ENCODE measurements around the gene LRRC37A. TPM values are rescaled to one million over a fixed set of nuclear protein-coding genes. Genes with fewer than 3 reads are reported as not detected.
A peak's percentile ranks its signal among the peaks of the same experiment; 100 is the strongest.
"Not testable (repeated sequence)": the region's sequence is repeated elsewhere in the genome, so short reads cannot be mapped to it uniquely, and the experiment has no call there.

LRRC37A gene
- 1.8 and 1.9 TPM in 2 replicates for total RNA-seq

DNA sequence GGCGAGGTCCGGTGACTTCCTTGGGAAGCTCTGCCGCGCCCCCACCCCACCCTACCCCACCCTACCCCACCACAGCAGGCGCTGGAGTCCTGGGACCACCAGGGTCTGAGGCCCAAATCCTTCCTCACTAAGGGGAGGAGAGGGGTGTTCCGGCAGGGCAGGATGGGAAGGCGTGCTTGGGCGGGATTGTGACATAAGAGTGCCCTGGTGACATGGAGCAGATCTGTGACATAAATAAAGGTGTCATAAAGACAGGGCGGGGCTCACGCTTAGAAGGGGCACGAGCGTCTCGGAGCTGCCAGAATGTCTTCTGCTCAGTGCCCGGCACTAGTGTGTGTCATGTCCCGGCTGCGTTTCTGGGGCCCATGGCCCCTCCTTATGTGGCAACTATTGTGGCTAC is at the start of gene LRRC37A:
LRRC37A (plus strand) TSS at position 301 of the 400 bp plus-strand sequence; CDS start at position 304, 3 bp downstream.
- DNase-seq (ENCODE audit: low read depth); H3K36me3 ChIP-seq (ENCODE audit: control insufficient read depth, insufficient read depth, low read length); H3K4me3 ChIP-seq (ENCODE audit: low read depth, low read length); FAIRE-seq; H3K27me3 ChIP-seq (ENCODE audit: control insufficient read depth, insufficient read depth, low read length): not testable (repeated sequence)

DNA sequence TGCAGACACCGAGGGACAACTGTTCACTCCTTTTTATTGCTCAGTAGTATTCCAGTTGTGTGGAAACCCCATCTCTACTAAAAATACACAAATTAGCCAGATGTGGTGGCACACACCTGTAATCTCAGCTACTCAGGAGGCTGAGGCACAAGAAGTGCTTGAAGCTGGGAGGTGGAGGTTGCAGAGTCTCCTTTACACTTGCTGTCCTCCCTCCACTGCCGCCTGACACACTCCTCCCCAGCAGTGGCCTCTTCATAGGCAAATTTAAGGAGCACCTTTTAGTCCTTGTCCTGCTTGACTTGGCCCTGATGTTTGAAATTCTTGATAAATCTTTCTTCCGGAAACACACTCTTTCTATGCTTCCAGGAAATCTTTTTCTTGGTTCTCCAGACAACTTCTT is 45.8 kb upstream of the LRRC37A start:
- DNase-seq (ENCODE audit: low read depth); FAIRE-seq: not testable (repeated sequence)

DNA sequence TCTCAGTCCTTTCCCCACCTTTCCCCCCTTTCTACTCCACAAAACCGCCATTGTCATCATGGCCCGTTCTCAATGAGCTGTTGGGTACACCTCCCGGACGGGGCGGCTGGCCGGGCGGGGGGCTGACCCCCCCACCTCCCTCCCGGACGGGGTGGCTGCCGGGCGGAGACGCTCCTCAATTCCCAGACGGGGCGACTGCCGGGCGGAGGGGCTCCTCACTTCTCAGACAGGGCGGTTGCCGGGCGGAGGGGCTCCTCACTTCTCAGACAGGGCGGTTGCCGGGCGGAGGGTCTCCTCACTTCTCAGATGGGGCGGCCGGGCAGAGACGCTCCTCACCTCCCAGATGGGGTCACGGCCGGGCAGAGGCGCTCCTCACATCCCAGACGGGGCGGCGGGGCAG is 42.1 kb upstream of the LRRC37A start:
- H3K4me3 ChIP-seq (ENCODE audit: low read depth, low read length); H3K36me3 ChIP-seq (ENCODE audit: control insufficient read depth, insufficient read depth, low read length); FAIRE-seq; H3K27me3 ChIP-seq (ENCODE audit: control insufficient read depth, insufficient read depth, low read length); DNase-seq (ENCODE audit: low read depth): not testable (repeated sequence)

More for the DNA sequence above, 45.8 kb upstream of the LRRC37A start:
- H3K36me3 ChIP-seq (ENCODE audit: control insufficient read depth, insufficient read depth, low read length); H3K27me3 ChIP-seq (ENCODE audit: control insufficient read depth, insufficient read depth, low read length); H3K4me3 ChIP-seq (ENCODE audit: low read depth, low read length): not testable (repeated sequence)

DNA sequence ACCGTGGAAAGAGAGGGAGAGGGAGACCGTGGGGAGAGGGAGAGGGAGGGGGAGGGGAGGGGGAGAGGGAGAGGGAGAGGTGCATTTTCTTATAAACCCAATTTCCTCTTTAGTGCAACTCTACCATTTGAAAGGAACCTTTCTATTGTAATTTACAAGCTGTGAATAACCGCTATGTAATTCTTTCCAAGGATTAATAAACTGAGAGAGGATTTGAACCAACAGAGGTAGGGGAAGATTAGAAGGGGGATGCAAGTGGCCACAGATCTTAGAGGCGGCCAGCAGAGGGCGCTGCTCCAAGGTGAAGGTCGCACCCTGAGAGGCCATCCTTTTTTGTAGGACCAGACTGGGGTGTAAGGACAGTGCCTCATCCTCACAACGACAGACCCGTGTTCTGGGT is 41.2 kb upstream of the LRRC37A start:
- not testable (repeated sequence) for FAIRE-seq; H3K4me3 ChIP-seq (ENCODE audit: low read depth, low read length); H3K27me3 ChIP-seq (ENCODE audit: control insufficient read depth, insufficient read depth, low read length); H3K36me3 ChIP-seq (ENCODE audit: control insufficient read depth, insufficient read depth, low read length)
- DNase-seq (ENCODE audit: low read depth) = peak; percentile 21
- TF ChIP-seq, protein P1, sequence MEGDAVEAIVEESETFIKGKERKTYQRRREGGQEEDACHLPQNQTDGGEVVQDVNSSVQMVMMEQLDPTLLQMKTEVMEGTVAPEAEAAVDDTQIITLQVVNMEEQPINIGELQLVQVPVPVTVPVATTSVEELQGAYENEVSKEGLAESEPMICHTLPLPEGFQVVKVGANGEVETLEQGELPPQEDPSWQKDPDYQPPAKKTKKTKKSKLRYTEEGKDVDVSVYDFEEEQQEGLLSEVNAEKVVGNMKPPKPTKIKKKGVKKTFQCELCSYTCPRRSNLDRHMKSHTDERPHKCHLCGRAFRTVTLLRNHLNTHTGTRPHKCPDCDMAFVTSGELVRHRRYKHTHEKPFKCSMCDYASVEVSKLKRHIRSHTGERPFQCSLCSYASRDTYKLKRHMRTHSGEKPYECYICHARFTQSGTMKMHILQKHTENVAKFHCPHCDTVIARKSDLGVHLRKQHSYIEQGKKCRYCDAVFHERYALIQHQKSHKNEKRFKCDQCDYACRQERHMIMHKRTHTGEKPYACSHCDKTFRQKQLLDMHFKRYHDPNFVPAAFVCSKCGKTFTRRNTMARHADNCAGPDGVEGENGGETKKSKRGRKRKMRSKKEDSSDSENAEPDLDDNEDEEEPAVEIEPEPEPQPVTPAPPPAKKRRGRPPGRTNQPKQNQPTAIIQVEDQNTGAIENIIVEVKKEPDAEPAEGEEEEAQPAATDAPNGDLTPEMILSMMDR (IDR thresholded peaks at IDR 0.05; ENCODE audit: insufficient read depth, low read length, severe bottlenecking) = peak; percentile 71

DNA sequence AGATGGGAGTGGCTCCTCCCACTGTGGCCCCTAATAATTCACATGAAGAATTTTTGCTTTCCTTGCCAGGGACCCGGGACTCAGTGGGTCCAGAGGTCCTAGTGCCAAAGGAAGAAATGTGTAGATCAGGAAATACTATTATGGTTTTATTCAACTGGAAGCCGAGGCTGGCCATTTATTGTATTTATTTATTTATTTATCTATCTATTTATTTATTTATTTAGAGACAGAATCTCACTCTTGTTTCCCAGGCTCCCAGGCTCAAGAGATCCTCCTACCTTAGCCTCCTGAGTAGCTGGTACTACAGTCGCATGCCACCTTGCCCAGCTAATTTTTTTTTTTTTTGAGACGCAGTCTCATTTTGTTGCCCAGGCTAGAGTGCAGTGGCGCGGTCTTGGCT is 40.7 kb upstream of the LRRC37A start:
- not testable (repeated sequence) for H3K36me3 ChIP-seq (ENCODE audit: control insufficient read depth, insufficient read depth, low read length); H3K4me3 ChIP-seq (ENCODE audit: low read depth, low read length); FAIRE-seq; H3K27me3 ChIP-seq (ENCODE audit: control insufficient read depth, insufficient read depth, low read length); DNase-seq (ENCODE audit: low read depth)

DNA sequence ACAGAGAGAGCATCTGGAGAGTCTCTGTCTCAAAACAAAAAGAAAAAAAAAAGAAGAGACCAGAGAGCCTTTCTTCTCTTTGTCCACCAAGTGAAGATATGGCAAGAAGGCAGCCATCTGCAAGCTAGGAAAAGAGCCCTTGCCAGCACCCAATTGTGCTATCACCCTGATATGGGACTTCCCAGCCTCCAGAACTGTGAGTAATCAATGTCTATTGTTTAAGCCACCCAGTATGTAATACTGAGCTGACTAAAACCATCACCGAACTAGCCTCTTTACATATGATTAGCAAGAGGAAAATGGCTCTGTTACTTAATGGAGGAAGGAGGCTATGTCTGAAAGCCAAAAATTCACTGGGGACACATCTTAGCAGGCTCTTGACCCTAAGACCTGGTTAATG is 38.6 kb upstream of the LRRC37A start:
- H3K4me3 ChIP-seq (ENCODE audit: low read depth, low read length); H3K27me3 ChIP-seq (ENCODE audit: control insufficient read depth, insufficient read depth, low read length); FAIRE-seq; H3K36me3 ChIP-seq (ENCODE audit: control insufficient read depth, insufficient read depth, low read length): not testable (repeated sequence)
- DNase-seq (ENCODE audit: low read depth) = peak; percentile 22

DNA sequence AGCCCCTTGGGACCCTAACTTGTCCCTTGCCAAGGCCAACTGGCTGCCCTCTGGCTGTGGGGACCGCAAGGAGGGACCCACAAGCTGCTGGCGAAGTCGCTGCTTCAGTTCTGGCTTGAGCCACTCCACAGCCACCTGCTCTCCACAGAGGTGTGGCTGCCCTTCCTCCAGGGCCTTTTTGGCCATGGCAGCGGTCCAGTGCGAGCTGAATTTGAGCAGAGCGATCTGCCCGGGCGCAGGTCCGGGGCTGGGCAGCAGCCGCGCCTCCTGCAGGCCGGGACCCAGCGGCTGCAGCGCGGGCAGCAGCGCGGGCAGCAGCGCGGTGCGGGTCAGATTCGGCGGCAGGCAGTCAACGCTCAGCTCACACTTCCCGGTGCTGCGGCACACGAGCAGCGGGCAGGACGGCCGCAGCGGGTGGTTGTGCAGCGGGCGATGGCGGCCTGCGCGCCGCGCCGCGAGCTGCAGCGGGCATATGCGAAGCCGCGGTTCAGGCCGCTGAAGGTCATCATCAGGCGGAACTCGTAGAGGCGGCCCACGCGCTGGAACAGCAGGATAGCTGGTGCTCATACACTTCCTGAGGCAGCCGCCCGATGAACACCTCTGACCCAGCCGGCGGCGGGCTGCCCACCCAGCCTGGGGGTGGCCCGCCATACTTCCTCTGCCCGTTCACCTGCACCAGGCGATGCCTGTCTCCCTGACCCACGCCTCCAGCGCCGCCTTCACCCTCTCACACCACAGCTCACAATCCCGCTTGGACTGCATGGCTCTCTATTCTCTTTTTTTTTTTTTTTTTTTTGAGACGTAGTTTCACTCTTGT is 34.9 kb upstream of the LRRC37A start:
- TF ChIP-seq, protein P1 (IDR thresholded peaks at IDR 0.05; ENCODE audit: insufficient read depth, low read length, severe bottlenecking) = peak; percentile 23
- not testable (repeated sequence) for FAIRE-seq; DNase-seq (ENCODE audit: low read depth); H3K27me3 ChIP-seq (ENCODE audit: control insufficient read depth, insufficient read depth, low read length); H3K36me3 ChIP-seq (ENCODE audit: control insufficient read depth, insufficient read depth, low read length)
- H3K4me3 ChIP-seq (ENCODE audit: low read depth, low read length) = peak overlapping the region; percentile 23

DNA sequence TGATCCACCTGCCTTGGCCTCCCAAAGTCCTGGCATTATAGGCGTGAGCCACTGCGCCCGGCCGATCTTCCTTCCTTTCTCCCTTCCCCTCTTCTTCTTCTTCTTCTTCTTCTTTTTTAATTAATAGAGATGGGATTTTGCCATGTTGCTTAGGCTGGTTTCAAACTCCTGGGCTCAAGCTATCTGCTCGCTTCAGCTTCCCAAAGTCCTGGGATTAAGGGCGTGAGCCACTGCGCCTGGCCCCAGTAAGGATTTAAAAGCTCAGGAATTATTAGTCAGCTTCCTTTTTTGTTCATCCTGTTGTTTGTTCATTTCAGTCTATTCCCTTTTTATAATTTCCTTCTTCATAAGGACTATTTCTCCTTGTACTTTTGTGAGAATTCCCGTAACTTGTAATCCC is 32.7 kb upstream of the LRRC37A start:
- TF ChIP-seq, protein P1 (IDR thresholded peaks at IDR 0.05; ENCODE audit: insufficient read depth, low read length, severe bottlenecking) = no peak
- no peaks in the 10 kb centered on the region for H3K27me3 ChIP-seq (ENCODE audit: control insufficient read depth, insufficient read depth, low read length)
- no peaks in the 10 kb centered on the region for H3K36me3 ChIP-seq (ENCODE audit: control insufficient read depth, insufficient read depth, low read length)
- no peak for FAIRE-seq
- no peak overlapping the region for H3K4me3 ChIP-seq (ENCODE audit: low read depth, low read length)
- no peak for DNase-seq (ENCODE audit: low read depth)

Measured in bronchial epithelial cell (primary cell).